Pons (tissue), 1 donor: Measurements from ENCODE around the gene CD3D.

Source experiments
- DNase-seq: peaks from one replicate; pipeline ENCODE4 v3.0.0-alpha.2; 2016; ENCODE audit warnings: low spot score

The CD3D gene

DNA sequence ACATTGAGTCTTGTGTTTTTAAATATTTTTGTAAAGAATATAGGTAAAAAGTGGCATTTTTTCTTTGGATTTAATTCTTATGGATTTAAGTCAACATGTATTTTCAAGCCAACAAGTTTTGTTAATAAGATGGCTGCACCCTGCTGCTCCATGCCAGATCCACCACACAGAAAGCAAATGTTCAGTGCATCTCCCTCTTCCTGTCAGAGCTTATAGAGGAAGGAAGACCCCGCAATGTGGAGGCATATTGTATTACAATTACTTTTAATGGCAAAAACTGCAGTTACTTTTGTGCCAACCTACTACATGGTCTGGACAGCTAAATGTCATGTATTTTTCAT lies 38.3 kb downstream of the CD3D start:
- DNase-seq = no peak

GRCh38 chr11:118301600-118302195 lies 40.8 kb downstream of the CD3D start:
- no peak for DNase-seq

DNA sequence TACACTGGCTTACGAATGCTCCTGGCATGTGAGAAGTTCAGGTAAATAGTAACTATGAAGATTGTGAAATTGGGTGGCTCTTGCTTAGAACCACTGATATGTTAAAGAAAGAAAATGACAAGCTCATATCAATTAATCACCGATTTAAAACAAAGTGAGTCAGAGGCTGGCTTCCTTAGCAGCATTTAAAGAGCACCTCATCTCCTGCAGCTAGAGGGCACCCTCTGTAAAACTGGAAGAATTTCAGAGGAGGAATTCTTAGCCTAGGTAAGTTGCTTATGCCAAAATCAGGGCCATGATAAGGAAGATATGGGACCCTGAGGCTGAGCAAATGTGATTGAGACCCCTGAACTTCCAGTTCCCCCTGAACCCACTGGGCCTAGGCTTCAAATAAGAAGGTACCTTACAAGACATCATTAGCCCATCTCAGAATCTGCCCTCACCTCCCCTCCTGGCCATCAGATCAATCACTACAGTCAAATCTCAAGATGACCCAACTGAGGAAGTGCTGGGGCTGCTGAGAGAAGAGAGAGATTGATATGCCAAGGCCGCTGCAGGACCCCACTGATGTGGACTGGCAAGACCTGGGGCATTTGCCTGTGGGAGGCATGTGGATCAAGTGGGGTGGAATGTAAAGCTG lies 46.6 kb downstream of the CD3D start:
- peak; percentile 35 for DNase-seq

- DNase-seq = no peak
These were observed 47.3 kb downstream of the CD3D start for GRCh38 chr11:118295199-118295598.

GRCh38 chr11:118294053-118294452 lies 48.5 kb downstream of the CD3D start:
- DNase-seq = no peak

GRCh38 chr11:118291477-118292135 lies 50.9 kb downstream of the CD3D start:
- no peak for DNase-seq

GRCh38 chr11:118290923-118291322 lies 51.6 kb downstream of the CD3D start:
- DNase-seq = peak; percentile 50

- DNase-seq = no peak
These were observed 53.1 kb downstream of the CD3D start for GRCh38 chr11:118289401-118289800.
